ENCODE data around the gene BMPR1A. TPM values are rescaled to one million over a fixed set of nuclear protein-coding genes. Genes with fewer than 3 reads are reported as not detected.

BMPR1A gene
- total and polyA plus RNA-seq, 2 of the 13 experiments (the other 11 are each of a cell fraction or from before 2014, with no cell fraction given): 17.8 to 44.2 TPM

- TF ChIP-seq ZNF276 (CRISPR knock-in tag; IDR thresholded peaks at IDR 0.05; ENCODE audit: low read depth): no peak
- TF ChIP-seq FIP1L1 (IDR thresholded peaks at IDR 0.05; ENCODE audit: borderline replicate concordance, insufficient read depth, low read depth, low read length): no peak
- no peak for TF ChIP-seq FOXO4 (CRISPR knock-in tag; conservative IDR thresholded peaks at IDR 0.05)
- no peak for TF ChIP-seq U2AF1 (optimal IDR thresholded peaks at IDR 0.05; ENCODE audit: low read depth, low read length)
- TF ChIP-seq HES4 (CRISPR knock-in tag; IDR thresholded peaks at IDR 0.05; ENCODE audit: borderline replicate concordance): no peak
- TF ChIP-seq AHR (CRISPR knock-in tag; IDR thresholded peaks at IDR 0.05): no peak
- TF ChIP-seq FOSL1 (CRISPR knock-in tag; IDR thresholded peaks at IDR 0.05; ENCODE audit: borderline replicate concordance): no peak
Observed at GRCh38 chr10:86752311-86752710, 4.1 kb upstream of the BMPR1A start (continued).

- Histone ChIP-seq H3K27me3 (ENCODE audit: control insufficient read depth in 1 of 2, insufficient read depth in 2 of 2, low read length in 2 of 2) (no peaks in the 10 kb centered on the region; a peak in 1 of 5 replicates), H3K36me3 (replicated peaks in 1 of 2; ENCODE audit: control insufficient read depth in 1 of 2, insufficient read depth in 2 of 2, low read length in 2 of 2) (no peaks in the 10 kb centered on the region), H3K79me2 (ENCODE audit: insufficient read depth, low read length) (peaks cover 15% of the 10 kb centered on the region), H3K9ac (ENCODE audit: insufficient read depth, low read depth, low read length) (no peak overlapping the region), H3K4me2 (ENCODE audit: low read depth, low read length) (no peak overlapping the region), H2AFZ (ENCODE audit: low read length) (no peak overlapping the region), H3K4me1 (ENCODE audit: insufficient read depth, low read length) (peaks cover 30% of the 10 kb centered on the region), H4K20me1 (ENCODE audit: insufficient read depth, low read length) (peaks cover under 1% of the 10 kb centered on the region; the same call in 1 of the 2 replicates), H3K27ac (ENCODE audit: extremely low read length, insufficient read depth, low read length) (no peak overlapping the region), H3K9me3 (ENCODE audit: low read length) (no peaks in the 10 kb centered on the region), H3K4me3 (replicated peaks in 1 of 3; ENCODE audit: insufficient read depth in 1 of 3, low read depth in 2 of 3, low read length in 3 of 3) (no peak overlapping the region)
- no peak for DNase-seq (ENCODE audit: low spot score)
- no TSS peak for BruUV-seq (replicated peaks)
- ChIA-PET CTCF (ENCODE audit: low intra/inter-chr PET ratio, low total read pairs) (no interaction called here), POLR2A (no interaction called here)
- WGBS (ENCODE audit: low lambda C conversion rate): 100% methylated on average over 2 of the region's 2 CpGs
- FAIRE-seq: no peak
- ATAC-seq: no peak
- intact Hi-C loops (cut with micrococcal nuclease; ENCODE audit: unreplicated experiment): no loop called here
- in situ Hi-C loops (cut with HindIII; ENCODE audit: extremely low pct_ligation_motif_present, low pct_unique_long_range_greater_than_20kb): no loop called here
- TF ChIP-seq SMAD1 (CRISPR knock-in tag; IDR thresholded peaks at IDR 0.05; ENCODE audit: borderline replicate concordance, low read depth): no peak
- TF ChIP-seq LBX2 (CRISPR knock-in tag; IDR thresholded peaks at IDR 0.05; ENCODE audit: borderline replicate concordance): no peak
- no peak for TF ChIP-seq NR1H2 (CRISPR knock-in tag; IDR thresholded peaks at IDR 0.05; ENCODE audit: borderline replicate concordance, low read depth)
- TF ChIP-seq NFATC3 (CRISPR knock-in tag; IDR thresholded peaks at IDR 0.05): no peak
- TF ChIP-seq MLLT10 (CRISPR knock-in tag; IDR thresholded peaks at IDR 0.05): no peak
- no peak for TF ChIP-seq SP1 (IDR thresholded peaks at IDR 0.05)
- TF ChIP-seq SP1 (CRISPR knock-in tag; IDR thresholded peaks at IDR 0.05): no peak
- TF ChIP-seq ZSCAN30 (CRISPR knock-in tag; IDR thresholded peaks at IDR 0.05): no peak
- no peak for TF ChIP-seq ZNF652 (CRISPR knock-in tag; IDR thresholded peaks at IDR 0.05; ENCODE audit: borderline replicate concordance, low read depth)
- TF ChIP-seq MED8 (CRISPR knock-in tag; IDR thresholded peaks at IDR 0.05; ENCODE audit: insufficient replicate concordance): no peak
- no peak for TF ChIP-seq ZNF143 (CRISPR knock-in tag; IDR thresholded peaks at IDR 0.05)
- no peak for TF ChIP-seq BRD4 (CRISPR knock-in tag; IDR thresholded peaks at IDR 0.05)
- no peak for TF ChIP-seq ATF5 (CRISPR knock-in tag; IDR thresholded peaks at IDR 0.05; ENCODE audit: low read depth)
- TF ChIP-seq STAT5B (CRISPR knock-in tag; IDR thresholded peaks at IDR 0.05): no peak
- TF ChIP-seq CBX2 (IDR thresholded peaks at IDR 0.05; ENCODE audit: low read depth, low read length): no peak
- TF ChIP-seq CBX2 (CRISPR knock-in tag; IDR thresholded peaks at IDR 0.05; ENCODE audit: low read depth): no peak
Observed at GRCh38 chr10:86753051-86753450, 3.4 kb upstream of the BMPR1A start.

All from HepG2 (cell line).